GM19455 (cell line): ENCODE data around the gene ZMYND12.
A peak's percentile ranks its signal among the peaks of the same experiment; 100 is the strongest.
"Not testable (repeated sequence)": the region's sequence is repeated elsewhere in the genome, so short reads cannot be mapped to it uniquely, and the experiment has no call there.

Experiments
- ATAC-seq: cut with Tn5 transposase; IDR thresholded peaks from one replicate; pipeline ENCODE4 v1.9.1; 2021; ENCODE audit not compliant: unreplicated experiment

ZMYND12 gene, protein sequence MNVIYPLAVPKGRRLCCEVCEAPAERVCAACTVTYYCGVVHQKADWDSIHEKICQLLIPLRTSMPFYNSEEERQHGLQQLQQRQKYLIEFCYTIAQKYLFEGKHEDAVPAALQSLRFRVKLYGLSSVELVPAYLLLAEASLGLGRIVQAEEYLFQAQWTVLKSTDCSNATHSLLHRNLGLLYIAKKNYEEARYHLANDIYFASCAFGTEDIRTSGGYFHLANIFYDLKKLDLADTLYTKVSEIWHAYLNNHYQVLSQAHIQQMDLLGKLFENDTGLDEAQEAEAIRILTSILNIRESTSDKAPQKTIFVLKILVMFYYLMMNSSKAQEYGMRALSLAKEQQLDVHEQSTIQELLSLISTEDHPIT

DNA sequence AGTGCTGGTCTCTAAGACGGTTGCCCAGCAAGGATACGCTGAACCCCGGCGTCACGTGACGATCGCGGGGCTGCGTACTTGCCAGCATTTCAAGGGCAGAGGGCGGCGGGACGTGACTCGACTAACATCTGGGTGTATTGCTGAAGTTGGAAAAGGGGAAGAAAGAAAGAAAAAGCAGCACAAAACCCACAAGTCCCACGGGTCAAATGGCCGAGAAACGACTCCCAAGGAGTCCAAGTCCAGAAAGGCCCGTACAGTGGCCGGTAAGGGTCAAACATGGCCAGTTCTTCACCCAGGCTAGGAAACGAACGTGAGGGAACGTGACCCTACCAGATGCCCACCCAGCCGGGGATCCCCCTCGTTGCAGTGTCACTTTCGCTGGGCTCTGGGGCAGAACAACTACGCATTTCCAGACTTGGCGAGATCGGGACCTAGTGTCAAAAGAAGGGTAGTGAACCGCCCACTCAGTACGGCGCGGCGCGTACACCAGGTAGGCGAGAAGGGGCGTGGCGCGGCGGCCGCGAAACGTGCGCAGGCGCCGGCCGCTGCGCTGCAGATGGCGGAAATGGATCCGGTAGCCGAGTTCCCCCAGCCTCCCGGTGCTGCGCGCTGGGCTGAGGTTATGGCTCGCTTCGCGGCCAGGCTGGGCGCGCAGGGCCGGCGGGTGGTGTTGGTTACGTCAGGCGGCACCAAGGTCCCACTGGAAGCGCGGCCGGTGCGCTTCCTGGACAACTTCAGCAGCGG lies at the start of gene ZMYND12, which contains the start of gene PPCS:
TSS of gene ZMYND12 (minus strand) at position 13 of the 744 bp plus-strand sequence. CDS start 25 bp downstream, outside the sequence.
TSS of gene PPCS (plus strand) at position 534 of the 744 bp plus-strand sequence. CDS start at position 557, 23 bp downstream.
- peak; percentile 73 for ATAC-seq

GRCh38 chr1:42504535-42505128 lies 48.8 kb upstream of the ZMYND12 start:
- no peak for ATAC-seq

GRCh38 chr1:42502031-42502430 lies 46.2 kb upstream of the ZMYND12 start:
- ATAC-seq = not testable (repeated sequence)

- ATAC-seq = no peak
Observed at GRCh38 chr1:42490237-42490636, 34.4 kb upstream of the ZMYND12 start.

DNA sequence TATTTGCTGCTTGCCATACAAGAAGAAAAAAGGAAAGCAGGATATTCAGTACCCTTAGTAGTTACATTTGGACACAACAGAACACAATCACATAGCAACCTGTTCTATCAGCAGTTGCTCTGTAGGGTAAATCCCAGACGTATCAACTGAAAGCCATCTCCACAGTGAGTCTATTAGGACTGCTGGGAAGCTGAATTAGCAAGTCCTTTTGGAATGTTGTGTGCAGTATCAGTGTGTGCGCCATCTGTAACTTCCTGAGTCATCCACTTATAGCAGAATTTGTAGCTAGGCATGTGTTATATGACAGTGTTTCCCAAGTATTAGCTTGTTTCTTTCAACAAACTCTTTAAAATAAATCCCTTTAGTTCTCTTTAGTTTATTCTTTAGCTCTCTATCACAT lies 28.6 kb upstream of the ZMYND12 start:
- no peak for ATAC-seq

DNA sequence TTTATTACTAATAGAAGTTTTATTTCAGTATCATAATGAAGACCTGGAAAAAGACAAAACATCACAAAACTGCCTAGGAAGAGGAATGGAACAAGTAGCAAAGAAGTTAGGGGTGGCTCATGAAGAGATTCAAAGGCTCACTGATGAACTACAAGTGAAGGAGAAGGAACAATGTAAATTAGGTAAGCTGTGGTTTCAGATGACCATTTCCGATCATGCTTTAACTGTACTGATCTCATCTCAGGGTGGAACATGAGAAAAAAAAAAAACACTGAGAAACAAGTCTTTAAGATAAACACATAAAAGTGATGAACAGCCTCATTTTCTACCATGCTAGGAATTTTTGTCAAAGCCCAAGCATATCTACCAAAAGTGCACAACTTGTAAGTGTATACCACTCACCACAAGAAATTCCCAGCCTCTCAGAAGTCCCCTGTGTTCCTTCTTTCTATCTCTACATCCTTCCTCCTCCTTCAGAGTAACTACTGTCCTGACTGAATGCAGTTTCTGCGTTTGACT lies 26.9 kb upstream of the ZMYND12 start:
- no peak for ATAC-seq

- no peak for ATAC-seq
Observed at GRCh38 chr1:42480921-42481320, 25.1 kb upstream of the ZMYND12 start.

DNA sequence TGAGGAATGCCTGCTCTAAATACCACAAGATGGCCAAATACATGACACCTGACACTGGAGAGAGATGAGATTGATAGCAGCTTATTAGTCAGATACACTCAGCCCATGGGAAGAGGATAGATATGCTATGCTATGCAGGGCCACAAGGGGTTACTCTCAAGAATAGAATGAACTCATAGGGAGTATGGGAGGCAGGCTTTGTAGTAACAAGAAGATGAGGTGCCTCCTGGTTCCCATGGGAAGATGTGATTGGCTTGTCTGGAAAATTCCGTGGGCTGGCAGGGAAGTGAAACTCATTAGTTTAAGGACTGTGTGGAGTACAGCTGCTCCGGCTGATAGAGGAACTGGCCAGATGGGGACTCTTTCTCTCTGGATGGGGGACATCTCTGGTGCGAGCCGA lies 23.8 kb upstream of the ZMYND12 start:
- no peak for ATAC-seq

GRCh38 chr1:42477775-42478174 lies 22.0 kb upstream of the ZMYND12 start:
- no peak for ATAC-seq

DNA sequence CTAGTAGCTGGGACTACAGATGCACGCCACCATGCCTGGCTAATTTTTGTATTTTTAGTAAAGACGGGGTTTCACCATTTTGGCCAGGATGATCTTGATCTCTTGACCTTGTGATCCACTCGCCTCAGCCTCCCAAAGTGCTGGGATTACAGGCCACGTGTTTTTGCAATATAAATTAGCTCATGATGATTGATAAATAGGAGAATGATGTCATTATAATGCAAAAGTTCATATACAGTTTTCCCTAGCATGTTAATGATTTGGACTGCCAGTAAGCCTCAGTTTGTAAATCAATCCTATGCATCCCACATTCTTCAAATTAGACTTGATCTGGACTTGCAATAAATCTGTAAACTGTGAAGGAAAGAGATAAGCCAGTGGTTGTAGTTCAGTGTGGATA lies 21.5 kb upstream of the ZMYND12 start:
- ATAC-seq = not testable (repeated sequence)

GRCh38 chr1:42476605-42477004 lies 20.8 kb upstream of the ZMYND12 start:
- no peak for ATAC-seq

DNA sequence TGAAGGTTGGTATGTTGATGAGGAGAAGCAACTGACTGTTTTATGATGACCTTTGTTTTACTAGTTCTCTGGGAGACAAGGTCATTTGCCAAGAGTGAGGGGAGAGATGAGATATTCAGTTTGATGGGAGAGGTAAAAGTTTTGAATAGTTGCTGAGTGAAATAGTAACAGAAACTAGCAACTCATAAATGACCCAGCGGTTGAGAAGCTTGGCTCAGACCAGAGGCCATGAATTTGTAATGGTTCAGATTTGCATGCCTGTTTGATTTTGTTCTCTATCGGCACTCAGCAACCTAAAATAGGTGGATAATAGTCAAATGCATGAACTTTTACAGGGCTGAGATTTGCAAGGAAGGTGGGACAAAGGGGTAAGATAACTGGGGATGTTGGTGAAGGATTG lies 13.9 kb upstream of the ZMYND12 start:
- ATAC-seq = no peak

GRCh38 chr1:42466030-42466429 lies 10.2 kb upstream of the ZMYND12 start:
- ATAC-seq = no peak

DNA sequence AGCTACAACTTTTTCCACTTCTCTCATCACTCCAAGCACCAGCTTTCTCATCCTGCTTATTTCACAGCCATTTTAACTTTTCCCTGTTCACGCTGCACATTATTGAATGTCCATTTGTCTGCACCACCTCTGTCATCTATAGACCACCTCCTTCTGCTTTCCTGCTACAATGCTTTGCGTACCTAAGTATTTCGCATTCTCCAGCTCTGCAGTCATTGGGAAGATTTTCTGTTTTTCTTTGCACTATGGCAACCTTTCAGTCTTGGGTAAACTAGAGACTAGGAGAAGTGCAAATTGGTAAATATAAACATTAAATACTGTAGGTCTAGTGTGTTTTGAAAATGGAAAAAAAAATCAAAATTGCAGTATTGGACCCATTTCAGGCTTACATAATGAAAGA lies 8.1 kb upstream of the ZMYND12 start:
- no peak for ATAC-seq

DNA sequence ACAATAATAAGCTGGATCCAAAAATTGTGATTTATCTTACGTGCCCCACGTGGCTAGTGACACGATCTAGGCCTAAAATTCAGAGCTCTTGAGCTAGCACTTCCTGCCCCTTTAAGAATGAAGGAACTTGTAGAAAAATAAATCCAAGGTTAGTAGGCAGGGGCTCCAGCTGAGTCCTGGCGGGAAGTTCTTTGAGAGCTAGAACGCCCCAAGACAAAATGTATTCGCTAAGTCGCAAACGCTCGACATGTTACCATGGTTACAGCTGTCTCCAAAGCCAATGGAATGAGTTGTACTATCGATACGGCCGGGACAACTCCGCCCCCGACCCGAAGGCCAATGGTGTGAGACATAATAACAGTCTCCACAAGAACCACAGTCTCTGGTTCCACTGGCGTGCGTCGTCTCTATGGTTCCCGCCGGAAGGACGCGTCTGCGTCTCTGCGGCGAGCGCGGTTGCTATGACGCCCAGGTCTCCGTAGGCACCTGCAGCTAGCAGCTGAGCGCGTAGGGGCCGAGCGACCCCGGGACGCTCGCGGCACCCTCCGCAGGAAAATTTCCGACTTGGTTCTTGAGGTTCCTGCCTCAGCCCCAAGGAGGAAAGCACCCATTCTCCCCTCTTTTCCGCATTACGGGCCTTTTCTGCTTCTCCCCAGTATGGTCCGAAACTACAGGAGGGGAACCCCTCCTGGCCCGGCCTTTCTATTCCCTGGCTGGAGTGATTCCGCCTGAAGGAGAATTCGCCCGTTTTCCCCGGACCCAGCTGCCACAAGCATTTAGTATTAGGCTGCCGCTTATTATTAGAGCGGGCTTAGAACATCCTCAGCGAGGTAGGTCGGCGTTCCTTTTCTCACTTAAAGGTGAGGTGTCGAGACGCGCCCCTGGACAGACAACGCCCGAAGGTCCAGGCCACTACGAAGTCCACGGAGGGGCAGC lies 7.3 kb upstream of the ZMYND12 start, which contains the start of gene CCDC30:
TSS of gene CCDC30 (plus strand) at position 459 of the 936 bp plus-strand sequence. CDS start 17,266 bp downstream, outside the sequence.
- peak; percentile 99 for ATAC-seq

GRCh38 chr1:42461196-42461595 lies 5.4 kb upstream of the ZMYND12 start:
- ATAC-seq = no peak

- ATAC-seq = peak; percentile 65
Observed at GRCh38 chr1:42456754-42457089, 900 bp upstream of the ZMYND12 start.

- no peak for ATAC-seq
Observed at GRCh38 chr1:42454403-42454802, 1.4 kb downstream of the ZMYND12 start.

DNA sequence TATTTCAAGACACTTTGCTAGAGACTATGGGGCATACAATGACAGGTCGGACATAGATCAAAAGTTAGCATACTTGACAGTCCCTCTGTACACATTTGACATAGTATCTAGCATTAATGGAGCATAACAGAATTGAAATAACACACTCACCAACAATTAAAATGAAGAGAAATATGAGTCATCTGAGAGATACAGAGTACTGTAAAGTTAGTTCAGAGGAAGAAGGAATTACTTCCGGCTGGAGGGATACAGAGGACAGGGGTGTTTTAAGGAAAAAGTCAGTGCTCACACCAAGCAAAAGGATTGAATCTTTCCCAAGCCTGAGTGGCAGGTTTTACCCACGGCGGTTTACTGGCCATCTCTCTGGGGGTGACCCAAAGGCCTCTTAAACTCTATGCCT lies 2.4 kb downstream of the ZMYND12 start:
- no peak for ATAC-seq

DNA sequence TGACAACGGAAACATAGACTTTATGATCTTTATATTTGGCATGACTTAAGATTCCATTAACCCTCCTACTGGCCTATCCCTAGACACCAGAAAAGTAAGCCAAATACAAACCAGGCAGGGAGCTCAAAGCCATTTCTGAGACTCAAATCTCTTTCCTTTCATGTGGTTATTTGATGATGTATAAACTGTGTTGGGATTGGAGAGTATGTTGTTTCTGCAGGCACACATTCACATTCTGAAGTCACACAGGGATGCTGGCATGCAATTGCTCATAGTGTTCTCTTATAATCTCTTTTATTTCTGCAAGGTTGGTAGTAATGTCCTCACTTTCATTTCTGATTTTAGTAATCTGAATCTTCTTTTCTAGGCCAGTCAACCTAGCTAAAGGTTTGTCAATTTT lies 5.8 kb downstream of the ZMYND12 start:
- ATAC-seq = no peak
